GM21360 (cell line): ENCODE data around the gene JOSD2.

Experiments
- ATAC-seq: cut with Tn5 transposase; IDR thresholded peaks from one replicate; pipeline ENCODE4 v1.9.1; 2021; ENCODE audit warnings: mild to moderate bottlenecking, moderate library complexity; ENCODE audit not compliant: unreplicated experiment

Gene JOSD2

DNA sequence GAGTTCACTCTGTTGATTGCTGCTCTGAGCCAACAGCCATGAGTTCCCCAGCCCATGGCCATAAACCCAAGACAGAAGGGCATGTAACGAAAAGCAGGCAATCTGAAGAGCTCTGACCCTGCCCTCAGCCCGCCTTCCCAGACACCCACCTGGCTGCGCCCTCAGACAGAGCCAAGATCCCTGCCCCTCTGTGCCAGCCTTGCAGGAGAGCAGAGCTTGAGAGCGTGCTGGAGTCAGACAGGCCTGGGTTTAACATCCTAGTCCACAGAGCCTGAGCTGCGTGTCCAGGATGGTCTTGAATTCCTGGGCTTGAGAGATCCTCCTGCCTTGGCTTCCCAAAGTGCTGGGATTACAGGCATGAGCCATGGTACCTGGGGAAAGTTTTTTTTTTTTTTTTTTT lies 53.7 kb downstream of the JOSD2 start:
- no peak for ATAC-seq
